GM18507 (cell line): ENCODE data around the gene FAM50A.

Experiments used
- DNase-seq: peaks from one replicate; pipeline ENCODE4 v3.0.0; 2011; ENCODE audit warnings: low read depth; ENCODE audit not compliant: insufficient read length; ENCODE audit errors: extremely low spot score
- FAIRE-seq: peaks from 2 replicates; lab custom pipeline; 2011; peaks lifted over from hg19 to GRCh38; lab: Jason Lieb, UNC

The FAM50A gene

DNA sequence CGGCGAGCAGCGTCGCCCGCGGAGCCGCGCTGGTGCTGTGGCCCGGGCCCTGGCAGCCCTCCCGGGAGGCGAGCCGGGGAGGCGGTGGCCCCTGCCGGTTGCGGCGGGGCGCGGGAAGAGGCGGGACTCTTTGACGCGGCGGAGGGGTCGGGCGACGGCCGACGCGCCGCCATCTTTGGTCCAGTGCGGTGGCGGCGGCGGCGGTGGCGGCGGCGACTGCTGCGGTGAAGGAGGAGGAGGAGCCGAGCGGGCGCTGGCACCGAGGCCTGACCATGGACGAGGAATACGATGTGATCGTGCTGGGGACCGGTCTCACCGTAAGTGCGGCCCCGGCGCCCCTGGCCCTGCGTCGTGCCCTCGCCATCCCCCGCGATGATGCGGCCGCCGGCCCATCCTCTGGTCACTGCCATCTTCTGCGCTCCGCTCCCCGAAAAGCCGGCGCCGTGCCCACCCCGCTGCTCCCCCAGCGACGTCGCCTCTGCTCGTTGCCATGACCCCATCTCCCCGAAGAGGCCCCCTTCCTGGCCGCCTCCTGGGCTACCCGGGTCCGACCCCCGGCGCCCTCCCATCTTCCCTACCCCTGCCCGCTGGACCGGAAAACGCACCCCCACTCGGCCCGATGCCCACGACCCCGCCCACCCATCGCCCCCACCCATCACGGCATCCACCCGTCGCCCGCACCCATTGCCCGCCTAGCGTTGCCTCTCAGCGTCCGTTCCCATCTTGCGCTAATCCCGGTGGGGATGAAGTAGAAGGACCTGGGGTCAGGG, 6.8 kb upstream of the FAM50A start, which contains the start of gene GDI1:
Gene GDI1 (plus strand): TSS at position 172 of the 770 bp plus-strand sequence. CDS start 101 bp downstream, at position 273.
- DNase-seq: no peak
- FAIRE-seq: peak; percentile 68

GRCh38 chrX:154437971-154438893, 5.7 kb upstream of the FAM50A start:
- no peak for DNase-seq
- no peak for FAIRE-seq

DNA sequence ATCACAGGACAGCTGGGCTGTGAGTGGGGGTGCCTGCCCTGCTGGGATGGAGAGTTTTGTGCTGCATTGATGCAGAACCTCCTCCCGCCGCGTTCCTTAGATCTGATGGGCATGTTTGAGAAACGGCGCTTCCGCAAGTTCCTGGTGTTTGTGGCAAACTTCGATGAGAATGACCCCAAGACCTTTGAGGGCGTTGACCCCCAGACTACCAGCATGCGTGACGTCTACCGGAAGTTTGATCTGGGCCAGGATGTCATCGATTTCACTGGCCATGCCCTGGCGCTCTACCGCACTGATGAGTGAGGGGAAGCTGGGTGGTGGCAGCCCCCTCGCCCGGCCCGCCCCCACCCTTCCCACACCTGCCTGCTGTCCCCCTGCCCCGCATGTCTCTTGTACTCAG, 4.1 kb upstream of the FAM50A start:
- FAIRE-seq (no peak), DNase-seq (no peak)

DNA sequence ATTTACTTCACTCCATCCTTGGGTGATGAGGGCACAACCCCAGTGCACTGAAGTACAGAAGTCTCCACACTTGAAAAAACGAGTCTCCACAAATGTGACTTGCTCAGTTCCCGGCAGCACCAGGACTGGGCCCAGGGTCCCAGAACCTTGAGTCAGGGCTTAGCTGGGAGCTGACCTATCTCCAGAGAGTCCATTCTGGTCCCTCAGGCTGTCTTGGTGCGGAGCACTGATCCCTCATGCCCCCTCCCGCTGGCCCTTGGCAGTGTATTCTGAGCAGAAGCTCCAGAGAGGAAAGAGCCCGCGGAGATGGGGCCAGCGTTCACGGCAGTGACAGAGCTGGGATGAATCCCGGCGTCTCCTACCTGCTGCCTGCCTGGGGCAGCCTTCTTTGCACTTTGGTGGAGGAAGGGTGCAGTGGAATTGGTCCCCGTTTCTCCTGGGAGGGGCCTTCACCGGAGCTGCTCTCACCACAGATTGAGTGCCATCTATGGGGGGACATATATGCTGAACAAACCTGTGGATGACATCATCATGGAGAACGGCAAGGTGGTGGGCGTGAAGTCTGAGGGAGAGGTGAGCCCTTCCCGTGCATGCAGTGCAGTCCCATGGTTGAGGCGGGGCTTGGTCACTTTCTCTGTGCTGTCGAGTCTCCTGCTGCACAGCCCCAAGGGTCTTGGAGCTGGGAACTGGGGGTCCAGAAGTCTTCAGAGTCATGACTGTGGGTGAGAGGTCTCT, 3.2 kb upstream of the FAM50A start:
- FAIRE-seq: no peak
- DNase-seq: no peak

DNA sequence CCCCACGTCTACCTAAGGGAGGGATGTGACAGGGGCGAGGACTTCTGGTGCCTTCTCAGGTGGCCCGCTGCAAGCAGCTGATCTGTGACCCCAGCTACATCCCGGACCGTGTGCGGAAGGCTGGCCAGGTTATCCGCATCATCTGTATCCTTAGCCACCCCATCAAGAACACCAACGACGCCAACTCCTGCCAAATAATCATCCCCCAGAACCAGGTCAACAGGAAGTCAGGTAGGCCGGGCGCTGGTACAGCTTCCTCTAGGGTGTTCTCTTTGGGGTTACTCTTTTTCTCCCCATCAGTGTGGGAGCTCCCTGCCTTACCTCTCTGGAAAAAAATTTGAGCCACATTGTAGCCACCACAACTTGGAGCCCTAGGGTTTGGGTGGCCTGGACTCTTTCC, 2.4 kb upstream of the FAM50A start:
- FAIRE-seq (no peak), DNase-seq (no peak)

GRCh38 chrX:154441984-154442707, 1.8 kb upstream of the FAM50A start:
- no peak for FAIRE-seq

DNA sequence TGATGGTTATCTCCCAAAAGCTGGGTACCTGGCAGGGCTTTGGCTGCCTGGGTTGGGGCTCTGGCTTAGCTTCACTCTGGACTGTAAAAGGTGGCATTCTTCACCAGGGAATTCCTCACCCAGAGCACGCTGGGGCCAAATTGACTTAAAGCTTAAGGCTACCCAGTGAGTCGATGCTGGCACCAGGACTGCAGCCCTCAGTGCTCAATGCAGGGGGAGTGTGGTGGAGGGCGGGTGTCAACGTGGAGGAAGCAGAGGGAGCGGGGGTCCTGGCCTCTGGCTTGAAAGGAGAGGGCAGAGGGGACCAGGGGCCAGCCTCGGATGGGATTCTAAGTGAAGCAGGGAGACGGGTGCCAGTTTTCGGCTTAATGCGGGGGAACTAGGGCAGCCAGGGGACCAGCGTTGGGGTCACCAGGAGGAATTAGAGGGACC, 446 bp upstream of the FAM50A start:
- DNase-seq (no peak), FAIRE-seq (no peak)

More at GRCh38 chrX:154441984-154442707, 1.8 kb upstream of the FAM50A start:
- DNase-seq: no peak

DNA sequence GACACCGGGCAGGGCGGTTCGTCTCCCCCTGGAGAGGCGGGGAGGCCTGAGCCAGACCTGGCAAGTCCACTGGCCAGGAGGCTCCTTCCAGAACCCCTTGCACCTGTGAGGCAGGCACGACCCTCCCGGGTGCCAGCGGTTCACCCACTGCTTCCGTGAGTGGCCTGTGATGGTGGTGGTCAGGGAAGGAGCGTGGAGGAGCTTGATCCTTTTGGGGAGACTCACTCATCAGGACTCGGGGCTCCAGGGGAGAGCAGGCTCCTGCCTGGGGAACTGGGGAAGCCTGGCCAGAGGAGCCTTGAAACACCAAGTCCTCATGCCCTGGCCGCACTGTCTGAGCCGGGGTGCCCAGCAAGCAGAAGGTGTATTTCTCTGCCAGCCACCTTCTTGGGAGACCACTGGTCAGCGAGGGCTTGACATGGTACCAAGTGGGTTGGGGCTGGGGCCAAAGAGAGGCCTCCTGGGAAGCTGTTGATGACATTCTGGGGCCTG, 860 bp downstream of the FAM50A start:
- FAIRE-seq (peak; percentile 9), DNase-seq (no peak)

DNA sequence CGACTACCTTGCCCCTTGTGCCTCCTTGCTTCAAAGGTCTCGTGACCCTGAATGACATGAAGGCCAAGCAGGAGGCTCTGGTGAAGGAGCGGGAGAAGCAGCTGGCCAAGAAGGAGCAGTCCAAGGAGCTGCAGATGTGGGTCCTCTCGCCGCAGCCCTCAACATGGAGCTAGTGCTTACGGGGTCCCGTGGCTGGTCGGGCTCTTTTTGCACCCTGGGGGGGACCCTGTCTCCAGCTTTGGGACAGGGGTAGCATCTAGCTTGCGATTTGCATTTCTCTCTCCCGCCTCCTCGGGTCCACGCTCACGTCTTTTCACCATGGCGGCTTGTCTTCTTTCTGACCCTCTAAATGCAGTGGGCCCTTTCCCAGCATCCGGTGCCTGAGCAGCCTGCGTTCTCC, 1.8 kb downstream of the FAM50A start:
- FAIRE-seq (no peak), DNase-seq (no peak)

GRCh38 chrX:154446430-154446829, 2.5 kb downstream of the FAM50A start:
- FAIRE-seq (no peak), DNase-seq (no peak)

GRCh38 chrX:154448484-154448883, 4.5 kb downstream of the FAM50A start:
- DNase-seq (no peak), FAIRE-seq (no peak)

- DNase-seq: no peak
- no peak for FAIRE-seq
These were observed 5.7 kb downstream of the FAM50A start for GRCh38 chrX:154449618-154450017.

- FAIRE-seq (no peak), DNase-seq (no peak)
These were observed 6.4 kb downstream of the FAM50A start for GRCh38 chrX:154450312-154450711.

- FAIRE-seq (no peak), DNase-seq (no peak)
These were observed 8.9 kb downstream of the FAM50A start for GRCh38 chrX:154452823-154453222.

DNA sequence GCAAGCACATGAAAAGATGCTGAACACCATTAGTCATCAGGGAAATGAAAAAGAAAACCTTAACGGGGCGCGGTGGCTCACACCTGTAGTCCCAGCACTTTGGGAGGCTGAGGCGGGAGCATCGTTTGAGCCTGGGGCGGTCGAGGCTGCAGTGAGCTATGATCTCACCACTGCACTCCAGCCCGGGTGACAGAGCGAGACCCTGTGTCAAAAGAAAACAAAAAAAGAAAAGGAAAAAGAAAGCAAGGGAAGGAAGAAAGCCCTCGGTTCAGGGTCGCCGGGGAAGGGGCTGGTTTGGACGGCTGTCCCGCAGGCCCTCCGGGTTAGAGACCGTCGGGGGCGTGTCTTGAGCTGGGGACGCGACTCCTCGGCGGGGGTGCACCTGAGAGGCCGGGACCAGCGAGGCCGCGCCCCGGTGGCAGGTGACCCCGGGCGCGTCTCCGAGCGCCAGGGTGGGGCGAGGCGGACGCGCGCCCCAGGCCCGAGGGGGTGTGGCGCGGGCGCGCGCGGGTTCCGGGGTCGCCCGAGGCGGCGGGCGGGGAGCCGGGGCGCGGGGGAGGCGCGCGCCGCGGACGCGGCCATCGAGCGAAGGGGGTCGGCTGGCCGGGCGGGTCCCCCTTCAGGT, 13.7 kb downstream of the FAM50A start:
- DNase-seq: peak; percentile 36

GRCh38 chrX:154458116-154458953, 14.4 kb downstream of the FAM50A start, which contains the start of gene PLXNA3:
Gene PLXNA3 (plus strand): TSS chrX:154458281. CDS start chrX:154460184, 1,903 bp downstream.
- FAIRE-seq (no peak), DNase-seq (peak; percentile 30)

More for the DNA sequence above, 13.7 kb downstream of the FAM50A start:
- peak; percentile 54 for FAIRE-seq

GRCh38 chrX:154458954-154459778, 15.2 kb downstream of the FAM50A start:
- FAIRE-seq (no peak), DNase-seq (no peak)
